ENCODE measurements around the gene DGCR2.
"Not testable (repeated sequence)": the region's sequence is repeated elsewhere in the genome, so short reads cannot be mapped to it uniquely, and the experiment has no call there.

DNA sequence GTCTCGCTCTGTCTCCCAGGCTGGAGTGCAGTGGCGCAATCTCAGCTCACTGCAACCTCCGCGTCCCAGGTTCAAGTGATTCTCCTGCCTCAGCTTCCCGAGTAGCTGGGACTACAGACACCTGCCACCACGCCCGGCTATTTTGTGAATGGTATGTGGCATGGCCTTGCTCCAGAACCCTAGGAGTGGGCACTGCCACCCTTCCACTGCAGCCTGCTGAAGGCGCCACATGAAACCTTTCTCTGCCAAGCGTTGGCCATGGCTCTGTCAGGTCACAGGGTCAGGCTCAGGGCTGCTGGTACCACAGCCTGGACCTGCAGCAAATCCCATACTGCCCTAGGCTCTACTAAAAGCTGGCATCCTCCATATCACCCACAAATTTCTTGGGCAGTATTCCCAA lies 33.9 kb upstream of the DGCR2 start:
- TF ChIP-seq CTCF (IDR thresholded peaks at IDR 0.05 in 8 of 11, conservative IDR thresholded peaks at IDR 0.05 in 3 of 11); POLR2A (IDR thresholded peaks at IDR 0.05); POLR2AphosphoS5 (IDR thresholded peaks at IDR 0.05): not testable (repeated sequence)

Data from spleen (tissue), 7 donors.